Measurements from ENCODE around the gene PA2G4. TPM values are rescaled to one million over a fixed set of nuclear protein-coding genes. Genes with fewer than 3 reads are reported as not detected.
A peak's percentile ranks its signal among the peaks of the same experiment; 100 is the strongest.

The PA2G4 gene
- polyA plus RNA-seq, 2 of the 4 experiments (the other 2 are of a cell fraction), result 415 to 717 TPM

DNA sequence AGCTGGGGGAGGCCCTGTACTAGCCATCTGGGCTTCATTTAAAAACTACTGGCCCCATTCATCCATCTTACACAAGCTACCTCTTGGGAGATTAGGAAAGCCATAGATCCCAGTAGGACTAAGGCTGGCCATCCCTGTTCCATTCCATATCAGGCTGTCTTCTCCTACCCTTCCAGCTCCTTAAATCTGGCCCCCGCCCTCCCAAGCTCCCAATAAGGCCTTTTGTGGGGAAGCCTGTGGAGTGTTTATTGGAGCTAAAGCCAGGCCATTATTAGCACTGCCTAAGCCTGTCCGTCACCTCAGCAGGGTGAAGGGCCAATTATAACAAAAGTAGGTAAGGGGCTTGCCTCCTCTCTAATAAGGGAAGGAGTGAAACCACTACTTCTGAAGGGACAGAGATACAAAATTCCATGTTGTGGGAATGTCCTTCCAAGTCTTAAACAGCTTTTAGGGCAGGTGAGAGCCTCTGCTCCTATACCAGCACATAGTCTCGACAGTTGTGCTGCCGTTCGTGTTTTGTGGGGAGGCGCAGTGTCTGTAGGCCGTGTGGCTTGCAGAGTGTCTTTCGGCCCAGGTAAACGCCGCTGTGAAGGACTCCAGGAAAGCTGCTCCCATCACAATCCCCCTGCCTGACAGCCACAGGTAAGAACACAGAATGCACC, 57.5 kb downstream of the PA2G4 start:
- Histone ChIP-seq H3K9me3 (no peaks in the 10 kb centered on the region), H3K4me3 (no peak overlapping the region), H3K27ac (no peak overlapping the region), H3K4me2 (peak overlapping the region; percentile 94; the same call in 1 of the 3 replicates), H3K4me1 (peaks cover 33% of the 10 kb centered on the region)
- CTCF ChIA-PET, result interaction anchor here (0.6 to 10.2 kb wide), 14 partner anchors 10 to 1876 kb away, joined by 3 to 98 read pairs (median 4); partner anchors contain the start of genes ANKRD52, ESYT1, RNF41 and SMARCC2
- POLR2A ChIA-PET, result interaction anchor here (0.7 to 1.2 kb wide), 3 partner anchors 10 to 39 kb away, joined by 3 to 4 read pairs (median 4); partner anchors contain the start of genes ESYT1 and MYL6B
- DNase-seq (ENCODE audit: low read depth in 1 of 2, low spot score in 1 of 2), result no peak
- whole genome bisulfite sequencing (ENCODE audit: missing lambda C conversion rate), result 93% methylated on average over 10 of the region's 10 CpGs
- ATAC-seq, result no peak
- TF ChIP-seq JUN (IDR thresholded peaks at IDR 0.05) (peak in 1 of 2 experiments; percentile 19; a peak in 1 of 5 replicates), FOXS1 (CRISPR knock-in tag; IDR thresholded peaks at IDR 0.05) (no peak), HDAC2 (IDR thresholded peaks at IDR 0.05) (no peak), PHF8 (IDR thresholded peaks at IDR 0.05; ENCODE audit: borderline replicate concordance, low read depth) (no peak), SREBF2 (IDR thresholded peaks at IDR 0.05) (no peak), JUNB (IDR thresholded peaks at IDR 0.05) (no peak), EP300 (IDR thresholded peaks at IDR 0.05) (no peak), MAFK (IDR thresholded peaks at IDR 0.05; ENCODE audit: partially characterized antibody) (no peak), GATA3 (IDR thresholded peaks at IDR 0.05; ENCODE audit: borderline replicate concordance) (no peak), CBX2 (IDR thresholded peaks at IDR 0.05; ENCODE audit: borderline replicate concordance, low read depth) (no peak), RCOR1 (IDR thresholded peaks at IDR 0.05; ENCODE audit: low read depth, low read length) (no peak), POLR2AphosphoS2 (conservative IDR thresholded peaks at IDR 0.05; ENCODE audit: low read length) (no peak), ZC3H11A (IDR thresholded peaks at IDR 0.05) (no peak), HEYL (CRISPR knock-in tag; IDR thresholded peaks at IDR 0.05) (no peak), CEBPB (IDR thresholded peaks at IDR 0.05) (no peak), HOXA7 (CRISPR knock-in tag; IDR thresholded peaks at IDR 0.05) (peak; percentile 27; the same call in 1 of the 2 replicates), RARB (CRISPR knock-in tag; IDR thresholded peaks at IDR 0.05) (no peak), HOXB13 (CRISPR knock-in tag; IDR thresholded peaks at IDR 0.05; ENCODE audit: low read depth) (no peak), HOXB5 (CRISPR knock-in tag; IDR thresholded peaks at IDR 0.05) (no peak), KDM5A (IDR thresholded peaks at IDR 0.05) (no peak)
- TF ChIP-seq, protein P1, sequence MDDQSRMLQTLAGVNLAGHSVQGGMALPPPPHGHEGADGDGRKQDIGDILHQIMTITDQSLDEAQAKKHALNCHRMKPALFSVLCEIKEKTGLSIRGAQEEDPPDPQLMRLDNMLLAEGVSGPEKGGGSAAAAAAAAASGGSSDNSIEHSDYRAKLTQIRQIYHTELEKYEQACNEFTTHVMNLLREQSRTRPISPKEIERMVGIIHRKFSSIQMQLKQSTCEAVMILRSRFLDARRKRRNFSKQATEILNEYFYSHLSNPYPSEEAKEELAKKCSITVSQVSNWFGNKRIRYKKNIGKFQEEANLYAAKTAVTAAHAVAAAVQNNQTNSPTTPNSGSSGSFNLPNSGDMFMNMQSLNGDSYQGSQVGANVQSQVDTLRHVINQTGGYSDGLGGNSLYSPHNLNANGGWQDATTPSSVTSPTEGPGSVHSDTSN (IDR thresholded peaks at IDR 0.05), result no peak; the same call in 1 of the 2 replicates
- TF ChIP-seq, protein P2, sequence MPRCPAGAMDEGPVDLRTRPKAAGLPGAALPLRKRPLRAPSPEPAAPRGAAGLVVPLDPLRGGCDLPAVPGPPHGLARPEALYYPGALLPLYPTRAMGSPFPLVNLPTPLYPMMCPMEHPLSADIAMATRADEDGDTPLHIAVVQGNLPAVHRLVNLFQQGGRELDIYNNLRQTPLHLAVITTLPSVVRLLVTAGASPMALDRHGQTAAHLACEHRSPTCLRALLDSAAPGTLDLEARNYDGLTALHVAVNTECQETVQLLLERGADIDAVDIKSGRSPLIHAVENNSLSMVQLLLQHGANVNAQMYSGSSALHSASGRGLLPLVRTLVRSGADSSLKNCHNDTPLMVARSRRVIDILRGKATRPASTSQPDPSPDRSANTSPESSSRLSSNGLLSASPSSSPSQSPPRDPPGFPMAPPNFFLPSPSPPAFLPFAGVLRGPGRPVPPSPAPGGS (IDR thresholded peaks at IDR 0.05), result 0 out of 3 replicates have a peak, but pooled peaks have one; percentile 29
- no peak for FAIRE-seq

DNA sequence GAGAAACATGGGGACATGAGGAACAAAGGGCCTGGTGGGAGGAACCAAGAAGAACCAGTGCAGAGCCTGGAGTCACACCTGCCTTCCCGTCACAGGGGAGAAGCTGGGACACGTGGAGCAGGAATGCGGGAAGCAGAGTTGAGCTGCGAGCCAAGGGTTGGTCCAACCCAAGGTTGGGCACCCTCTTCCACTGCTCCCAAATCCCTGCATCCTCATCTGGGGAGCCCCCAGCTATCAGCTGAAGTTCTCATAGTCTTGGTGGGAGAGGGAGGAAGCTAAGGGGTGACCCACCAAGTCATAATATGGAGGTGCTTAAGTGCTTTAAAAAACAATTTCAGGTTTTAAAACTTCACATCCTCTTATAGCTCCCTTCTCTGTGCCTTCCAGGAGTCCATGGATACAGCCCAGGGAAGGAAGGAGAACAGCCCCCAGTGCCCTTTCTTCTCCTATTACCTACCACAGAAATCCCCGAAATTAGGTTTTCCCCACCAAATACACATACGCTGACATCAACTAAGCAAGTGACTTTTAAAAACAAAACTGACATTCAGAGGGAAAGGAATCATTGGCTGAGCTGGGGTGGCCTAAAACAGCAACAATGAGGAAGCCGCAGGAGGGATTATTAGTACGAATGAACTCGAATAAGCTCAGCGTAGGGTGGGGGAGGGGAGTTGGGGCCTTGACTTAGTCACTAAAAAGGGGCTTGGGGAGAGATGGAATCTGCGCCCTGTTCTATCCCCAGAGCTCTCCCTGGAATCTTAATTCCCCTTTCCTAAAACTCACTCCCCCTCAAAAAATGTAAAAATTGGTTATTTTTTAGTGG, 58.3 kb downstream of the PA2G4 start:
- no peak for DNase-seq (ENCODE audit: low read depth in 1 of 2, low spot score in 1 of 2)
- Histone ChIP-seq H3K4me1 (peaks cover 27% of the 10 kb centered on the region), H3K4me2 (no peak overlapping the region), H3K9me3 (no peaks in the 10 kb centered on the region), H3K27ac (no peak overlapping the region), H3K4me3 (no peak overlapping the region)
- 83% methylated on average over 11 of the region's 11 CpGs for WGBS (ENCODE audit: missing lambda C conversion rate)
- TF ChIP-seq POLR2AphosphoS2 (conservative IDR thresholded peaks at IDR 0.05; ENCODE audit: low read length), result peak; percentile 80
- TF ChIP-seq, protein P1 (IDR thresholded peaks at IDR 0.05), result 0 out of 2 replicates have a peak, but pooled peaks have one; percentile 32
- TF ChIP-seq, protein P3, sequence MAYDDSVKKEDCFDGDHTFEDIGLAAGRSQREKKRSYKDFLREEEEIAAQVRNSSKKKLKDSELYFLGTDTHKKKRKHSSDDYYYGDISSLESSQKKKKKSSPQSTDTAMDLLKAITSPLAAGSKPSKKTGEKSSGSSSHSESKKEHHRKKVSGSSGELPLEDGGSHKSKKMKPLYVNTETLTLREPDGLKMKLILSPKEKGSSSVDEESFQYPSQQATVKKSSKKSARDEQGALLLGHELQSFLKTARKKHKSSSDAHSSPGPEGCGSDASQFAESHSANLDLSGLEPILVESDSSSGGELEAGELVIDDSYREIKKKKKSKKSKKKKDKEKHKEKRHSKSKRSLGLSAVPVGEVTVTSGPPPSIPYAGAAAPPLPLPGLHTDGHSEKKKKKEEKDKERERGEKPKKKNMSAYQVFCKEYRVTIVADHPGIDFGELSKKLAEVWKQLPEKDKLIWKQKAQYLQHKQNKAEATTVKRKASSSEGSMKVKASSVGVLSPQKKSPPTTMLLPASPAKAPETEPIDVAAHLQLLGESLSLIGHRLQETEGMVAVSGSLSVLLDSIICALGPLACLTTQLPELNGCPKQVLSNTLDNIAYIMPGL (CRISPR knock-in tag; IDR thresholded peaks at IDR 0.05; ENCODE audit: borderline replicate concordance), result no peak
- TF ChIP-seq JUN (IDR thresholded peaks at IDR 0.05), result 0 out of 5 replicates have a peak, but pooled peaks have one; percentile 0 to 10
- TF ChIP-seq FOSB (CRISPR knock-in tag; IDR thresholded peaks at IDR 0.05), result peak; percentile 25; the same call in 1 of the 2 replicates
- TF ChIP-seq NPAS2 (CRISPR knock-in tag; IDR thresholded peaks at IDR 0.05; ENCODE audit: borderline replicate concordance), result no peak
- peak; percentile 21; the same call in 1 of the 2 replicates for TF ChIP-seq HOXA7 (CRISPR knock-in tag; IDR thresholded peaks at IDR 0.05)
- no peak for TF ChIP-seq ESRRA (IDR thresholded peaks at IDR 0.05; ENCODE audit: borderline replicate concordance, low read length)
- ATAC-seq, result no peak
- POLR2A ChIA-PET, result interaction anchor here (0.6 to 0.9 kb wide), 3 partner anchors 11 to 85 kb away, joined by 3 to 4 read pairs (median 4); partner anchors contain the start of gene ESYT1
- no peak for FAIRE-seq
- CTCF ChIA-PET, result interaction anchor here (0.6 to 10.2 kb wide), 11 partner anchors 13 to 1877 kb away, joined by 3 to 98 read pairs (median 4); partner anchors contain the start of genes ANKRD52, ESYT1, SMARCC2 and ZC3H10
